HG03460 (cell line): ENCODE results near the gene PIP4K2B.

ENCODE experiments used
- ATAC-seq: cut with Tn5 transposase; IDR thresholded peaks from one replicate; pipeline ENCODE4 v1.9.1; 2021; ENCODE audit not compliant: unreplicated experiment

The PIP4K2B gene

GRCh38 chr17:38779965-38780752, 19.2 kb downstream of the PIP4K2B start:
- ATAC-seq: no peak

- no peak for ATAC-seq
These were observed 21.6 kb downstream of the PIP4K2B start for GRCh38 chr17:38777641-38778250.

- no peak for ATAC-seq
These were observed 26.1 kb downstream of the PIP4K2B start for GRCh38 chr17:38773258-38773657.

- no peak for ATAC-seq
These were observed 30.9 kb downstream of the PIP4K2B start for GRCh38 chr17:38768417-38768816.

GRCh38 chr17:38766341-38766740, 33.0 kb downstream of the PIP4K2B start:
- no peak for ATAC-seq

GRCh38 chr17:38762231-38762630, 37.1 kb downstream of the PIP4K2B start:
- ATAC-seq: no peak

GRCh38 chr17:38761612-38762011, 37.7 kb downstream of the PIP4K2B start:
- ATAC-seq: no peak

GRCh38 chr17:38753071-38753506, 46.3 kb downstream of the PIP4K2B start:
- ATAC-seq: no peak

- ATAC-seq: peak; percentile 75
These were observed 46.9 kb downstream of the PIP4K2B start, which contains the start of gene PSMB3 for GRCh38 chr17:38752308-38753070. PSMB3 (plus strand) TSS chr17:38752741; CDS start chr17:38752827, 86 bp downstream.

- peak; percentile 22 for ATAC-seq
These were observed 47.5 kb downstream of the PIP4K2B start for GRCh38 chr17:38751808-38752307.

GRCh38 chr17:38751144-38751807, 48.1 kb downstream of the PIP4K2B start:
- no peak for ATAC-seq

- no peak for ATAC-seq
These were observed 48.8 kb downstream of the PIP4K2B start for GRCh38 chr17:38750312-38751121.

GRCh38 chr17:38750044-38750311, 49.4 kb downstream of the PIP4K2B start:
- ATAC-seq: no peak

- no peak for ATAC-seq
These were observed 49.9 kb downstream of the PIP4K2B start for GRCh38 chr17:38749223-38750043.

- ATAC-seq: no peak
These were observed 50.5 kb downstream of the PIP4K2B start for GRCh38 chr17:38748892-38749222.

- ATAC-seq: no peak
These were observed 51.0 kb downstream of the PIP4K2B start, which contains the start of gene PCGF2 for GRCh38 chr17:38748149-38748891. PCGF2 (minus strand) TSS chr17:38748336; CDS start chr17:38740402, 7,934 bp downstream.

- ATAC-seq: no peak
These were observed 51.8 kb downstream of the PIP4K2B start for GRCh38 chr17:38747463-38748148.

- ATAC-seq: no peak
These were observed 52.4 kb downstream of the PIP4K2B start for GRCh38 chr17:38746849-38747462.
